Hepatocyte (in vitro differentiated cells): Measurements from ENCODE around the gene TRMT1. TPM values are rescaled to one million over a fixed set of nuclear protein-coding genes. Genes with fewer than 3 reads are reported as not detected.

Source experiments
- DNase-seq: peaks from one replicate; pipeline ENCODE4 v3.0.0-alpha.2; 2016; ENCODE audit warnings: low spot score
- H2AFZ ChIP-seq: fragments of 200-600 bp; sonication (generic); 2 replicates; pipeline ENCODE4 v1.6.0; 2016; ENCODE audit warnings: antibody characterized with exemption, mild to moderate bottlenecking
- H3K27ac ChIP-seq: fragments of 200-600 bp; sonication (generic); 2 replicates; pipeline ENCODE4 v1.5.1; 2016; ENCODE audit warnings: mild to moderate bottlenecking
- H3K27me3 ChIP-seq: fragments of 200-600 bp; sonication (generic); 2 replicates; pipeline ENCODE4 v1.6.1; 2016
- H3K36me3 ChIP-seq: fragments of 200-600 bp; sonication (generic); replicated peaks from 2 replicates; pipeline ENCODE4 v1.5.1; 2016; ENCODE audit warnings: low read depth; ENCODE audit not compliant: insufficient read depth
- H3K4me1 ChIP-seq: fragments of 200-600 bp; sonication (generic); 2 replicates; pipeline ENCODE4 v1.5.1; 2016; ENCODE audit warnings: mild to moderate bottlenecking, moderate library complexity; ENCODE audit not compliant: insufficient read depth
- H3K4me2 ChIP-seq: fragments of 200-600 bp; sonication (generic); 2 replicates; pipeline ENCODE4 v1.6.0; 2016
- H3K4me3 ChIP-seq: fragments of 200-600 bp; sonication (generic); 2 replicates; pipeline ENCODE4 v1.5.1; 2016; ENCODE audit warnings: mild to moderate bottlenecking
- H3K79me2 ChIP-seq: fragments of 200-600 bp; sonication (generic); 2 replicates; pipeline ENCODE4 v1.6.0; 2017; ENCODE audit warnings: mild to moderate bottlenecking
- H3K9me2 ChIP-seq: fragments of 200-600 bp; sonication (generic); replicated peaks from 2 replicates; pipeline ENCODE4 v1.6.0; 2017; ENCODE audit warnings: mild to moderate bottlenecking; ENCODE audit not compliant: insufficient read depth
- H3K9me3 ChIP-seq: fragments of 200-600 bp; sonication (generic); 2 replicates; pipeline ENCODE4 v1.5.1; 2016; ENCODE audit warnings: low read depth, mild to moderate bottlenecking
- H4K20me1 ChIP-seq: fragments of 200-600 bp; sonication (generic); 2 replicates; pipeline ENCODE4 v1.6.0; 2016; ENCODE audit warnings: mild to moderate bottlenecking; ENCODE audit not compliant: insufficient read depth, poor library complexity, severe bottlenecking
- EZH2 ChIP-seq: fragments of 200-600 bp; sonication (generic); IDR thresholded peaks from 2 replicates; pipeline ENCODE4 v1.6.1; 2016; ENCODE audit warnings: antibody characterized with exemption, mild to moderate bottlenecking, borderline replicate concordance
- EZH2phosphoT487 ChIP-seq: fragments of 200-600 bp; sonication (generic); IDR thresholded peaks from one replicate; pipeline ENCODE4 v1.6.1; 2018; ENCODE audit warnings: antibody characterized with exemption, mild to moderate bottlenecking, low read depth, moderate library complexity; ENCODE audit not compliant: unreplicated experiment, severe bottlenecking
- WGBS: methylation state at CpG from one replicate; pipeline ENCODE4 v1.1.6; 2016; ENCODE audit warnings: low lambda C conversion rate; ENCODE audit errors: missing lambda C conversion rate; 5-methylcytosine and 5-hydroxymethylcytosine counted together
- polyA plus RNA-seq: library from polyadenylated mRNA; unstranded; fragments of >200 nt; fragmentation: Nextera tagmentation; extraction: Ambion mirVana; gene quantifications from 2 replicates; pipeline ENCODE4 v1.2.1, GENCODE V29; 2016
- total RNA-seq: library from RNA; depleted of rRNA; stranded (reverse); fragments of >200 nt; gene quantifications from 2 replicates; pipeline ENCODE4 v1.2.3, GENCODE V29; 2014
- TF ChIP-seq, protein P1 (sequence below): fragments of 200-600 bp; sonication (generic); IDR thresholded peaks from 2 replicates; pipeline ENCODE4 v1.5.1; 2016; ENCODE audit warnings: antibody characterized with exemption, mild to moderate bottlenecking; ENCODE audit not compliant: poor library complexity

Gene TRMT1
- total and polyA plus RNA-seq, 2 experiments from 2014 or later = 31.2 to 33.4 TPM

DNA sequence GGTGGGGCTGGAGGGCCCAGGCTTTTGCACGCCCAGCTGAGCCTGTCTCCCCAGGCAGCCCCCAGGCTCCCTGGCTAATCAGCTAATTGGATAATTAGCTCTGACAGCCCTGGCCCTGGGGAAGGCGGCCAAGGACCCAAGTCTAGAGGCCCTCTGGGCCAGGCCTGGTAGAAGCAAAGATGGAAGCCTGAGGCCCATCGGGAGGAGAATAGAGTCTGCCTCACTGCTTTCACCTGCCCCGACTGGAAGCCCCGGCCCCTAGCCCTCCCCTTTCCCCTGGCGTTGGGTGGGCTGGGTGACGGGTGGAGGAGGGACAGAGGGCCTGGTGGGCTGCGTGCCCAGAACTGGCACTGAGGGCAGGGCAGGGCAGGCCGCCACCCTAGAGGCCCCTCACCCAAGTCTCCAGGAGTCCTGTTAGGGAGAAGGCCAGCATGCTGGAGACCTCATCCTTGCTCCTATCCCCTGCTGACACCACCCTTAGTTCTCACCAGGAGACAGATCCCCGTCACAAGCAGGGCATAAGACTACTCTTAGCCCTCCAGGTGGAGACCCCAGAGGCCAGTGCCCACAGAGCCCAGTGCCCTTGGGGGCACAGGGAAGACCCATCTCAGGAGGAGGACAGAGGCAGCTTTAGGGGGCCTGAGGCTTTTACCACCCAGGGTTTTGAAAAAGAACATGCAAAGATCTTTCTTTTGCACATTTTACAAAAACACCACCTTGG, 25.9 kb downstream of the TRMT1 start:
- DNase-seq = no peak
- no peaks in the 10 kb centered on the region for H3K9me3 ChIP-seq
- H3K4me3 ChIP-seq = no peak overlapping the region
- peak overlapping the region; percentile 72 for H3K27ac ChIP-seq
- no peaks in the 10 kb centered on the region for H3K9me2 ChIP-seq
- no peak for TF ChIP-seq EZH2
- TF ChIP-seq, protein P1, sequence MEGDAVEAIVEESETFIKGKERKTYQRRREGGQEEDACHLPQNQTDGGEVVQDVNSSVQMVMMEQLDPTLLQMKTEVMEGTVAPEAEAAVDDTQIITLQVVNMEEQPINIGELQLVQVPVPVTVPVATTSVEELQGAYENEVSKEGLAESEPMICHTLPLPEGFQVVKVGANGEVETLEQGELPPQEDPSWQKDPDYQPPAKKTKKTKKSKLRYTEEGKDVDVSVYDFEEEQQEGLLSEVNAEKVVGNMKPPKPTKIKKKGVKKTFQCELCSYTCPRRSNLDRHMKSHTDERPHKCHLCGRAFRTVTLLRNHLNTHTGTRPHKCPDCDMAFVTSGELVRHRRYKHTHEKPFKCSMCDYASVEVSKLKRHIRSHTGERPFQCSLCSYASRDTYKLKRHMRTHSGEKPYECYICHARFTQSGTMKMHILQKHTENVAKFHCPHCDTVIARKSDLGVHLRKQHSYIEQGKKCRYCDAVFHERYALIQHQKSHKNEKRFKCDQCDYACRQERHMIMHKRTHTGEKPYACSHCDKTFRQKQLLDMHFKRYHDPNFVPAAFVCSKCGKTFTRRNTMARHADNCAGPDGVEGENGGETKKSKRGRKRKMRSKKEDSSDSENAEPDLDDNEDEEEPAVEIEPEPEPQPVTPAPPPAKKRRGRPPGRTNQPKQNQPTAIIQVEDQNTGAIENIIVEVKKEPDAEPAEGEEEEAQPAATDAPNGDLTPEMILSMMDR = no peak
- TF ChIP-seq EZH2phosphoT487 = no peak
- H3K4me1 ChIP-seq = peaks cover 32% of the 10 kb centered on the region
- WGBS = 80% methylated on average over 10 of the region's 10 CpGs
- H3K79me2 ChIP-seq = no peaks in the 10 kb centered on the region
- no peak overlapping the region for H3K4me2 ChIP-seq
- H3K27me3 ChIP-seq = peaks cover 25% of the 10 kb centered on the region
- no peak overlapping the region for H2AFZ ChIP-seq
- H4K20me1 ChIP-seq = peaks cover 5% of the 10 kb centered on the region
- no peaks in the 10 kb centered on the region for H3K36me3 ChIP-seq

DNA sequence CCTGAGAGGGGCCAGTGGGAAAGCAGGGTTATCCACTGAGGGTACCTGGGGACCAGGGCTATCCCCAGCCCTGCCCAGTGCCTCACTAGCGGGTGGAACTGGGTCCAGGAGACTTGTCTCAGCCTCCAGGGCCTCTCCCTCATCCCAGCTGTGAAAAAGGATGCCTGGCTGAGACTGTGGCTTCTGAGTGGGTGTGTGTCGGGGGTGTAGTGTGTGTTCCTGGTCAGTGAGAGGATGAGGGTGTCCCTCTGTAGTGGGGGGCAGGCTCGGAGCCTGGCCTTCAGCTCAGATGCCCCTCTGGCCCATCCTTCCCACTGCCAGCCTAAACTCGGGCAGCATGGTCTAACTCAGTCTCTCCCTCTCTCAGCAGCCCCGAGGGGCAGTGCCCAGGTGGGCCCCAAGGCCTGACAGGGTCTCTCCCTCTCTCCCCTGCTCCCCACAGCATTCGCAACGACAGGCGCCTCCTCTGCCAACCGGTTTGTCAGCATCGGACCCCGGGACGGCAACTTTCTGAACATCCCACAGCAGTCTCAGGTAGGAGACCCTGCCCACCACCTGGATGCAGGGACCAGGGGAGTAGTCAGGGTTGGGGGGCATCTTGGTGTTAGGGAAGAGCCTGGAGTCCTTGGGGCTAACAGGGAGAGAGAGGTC, 26.6 kb downstream of the TRMT1 start:
- no peak for DNase-seq
- Histone ChIP-seq H3K4me3 (no peak overlapping the region), H4K20me1 (peaks cover 2% of the 10 kb centered on the region), H3K4me1 (peaks cover 25% of the 10 kb centered on the region), H3K27ac (peak overlapping the region; percentile 72), H3K27me3 (peaks cover 18% of the 10 kb centered on the region), H3K79me2 (no peaks in the 10 kb centered on the region), H3K9me3 (no peaks in the 10 kb centered on the region), H2AFZ (no peak overlapping the region), H3K4me2 (no peak overlapping the region), H3K9me2 (no peaks in the 10 kb centered on the region), H3K36me3 (no peaks in the 10 kb centered on the region)
- WGBS = 91% methylated on average over 11 of the region's 12 CpGs
- TF ChIP-seq EZH2phosphoT487 (no peak), EZH2 (no peak)
- TF ChIP-seq, protein P1 = no peak

DNA sequence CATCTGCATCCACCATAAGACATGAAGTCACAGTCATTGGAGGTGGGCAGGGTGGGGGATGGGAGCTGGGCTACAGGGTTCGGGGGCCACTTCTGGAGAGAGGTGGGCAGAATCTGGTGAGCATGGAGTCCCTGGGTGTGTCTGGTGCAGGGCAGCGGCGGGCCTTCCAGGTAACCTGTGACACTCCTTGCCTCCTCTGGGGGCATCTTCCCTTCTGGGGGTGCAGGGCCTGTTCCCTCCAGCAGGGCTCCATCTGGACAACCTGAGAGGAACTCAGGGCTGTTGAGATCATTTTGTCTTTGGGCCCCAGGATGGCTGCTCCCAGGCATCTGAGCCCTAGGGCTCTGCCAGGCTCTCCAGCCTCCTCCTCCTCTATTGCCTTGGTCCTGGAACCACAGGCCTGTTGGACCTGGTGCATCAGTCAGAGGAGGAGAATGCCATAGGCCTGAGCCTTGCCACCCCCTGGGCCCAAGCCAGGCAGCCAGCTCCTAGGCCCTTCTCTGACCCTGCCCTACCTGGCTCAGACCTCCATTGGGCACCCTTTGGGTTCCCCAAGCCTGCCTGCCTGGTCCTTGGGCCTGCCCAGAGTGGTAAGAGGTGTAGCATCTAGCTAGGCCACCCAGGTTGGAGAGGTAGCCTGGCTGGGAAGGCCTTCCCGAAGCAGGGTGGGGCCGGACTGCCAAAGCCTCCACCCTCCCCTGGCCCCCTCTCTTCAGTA, 27.2 kb downstream of the TRMT1 start:
- H3K4me2 ChIP-seq = no peak overlapping the region
- no peak overlapping the region for H3K4me3 ChIP-seq
- no peaks in the 10 kb centered on the region for H3K9me2 ChIP-seq
- H3K27ac ChIP-seq = peak overlapping the region; percentile 72
- 96% methylated on average over 5 of the region's 5 CpGs for WGBS
- no peaks in the 10 kb centered on the region for H3K79me2 ChIP-seq
- no peaks in the 10 kb centered on the region for H3K36me3 ChIP-seq
- no peaks in the 10 kb centered on the region for H3K9me3 ChIP-seq
- no peak for TF ChIP-seq EZH2
- TF ChIP-seq EZH2phosphoT487 = no peak
- TF ChIP-seq, protein P1 = no peak
- no peaks in the 10 kb centered on the region for H4K20me1 ChIP-seq
- DNase-seq = no peak
- H3K4me1 ChIP-seq = peaks cover 25% of the 10 kb centered on the region
- H2AFZ ChIP-seq = no peak overlapping the region
- peaks cover 11% of the 10 kb centered on the region for H3K27me3 ChIP-seq
